Activated CD8-positive, alpha-beta memory T cell treated with anti-CD3 and anti-CD28 coated beads, Interleukin-2, amount 10 ng/mL, durations not matched to agents 7 days and 5 days (primary cell): ENCODE measurements around the gene SSBP3. TPM values are rescaled to one million over a fixed set of nuclear protein-coding genes. Genes with fewer than 3 reads are reported as not detected.

ENCODE experiments used
- ATAC-seq: fragments of 150-1000 bp; cut with Tn5 transposase; one replicate; pipeline ENCODE4 v1.10.0; 2021; ENCODE audit warnings: moderate library complexity
- CTCF ChIA-PET: fragments of 350-600 bp; sonication (Branson Sonifier 250); formaldehyde crosslinking; loops from one replicate; lab custom pipeline; 2021; ENCODE audit warnings: antibody characterized with exemption; lab: Charles Lee
- DNase-seq: peaks from one replicate; pipeline ENCODE4 v3.0.0-alpha.2; 2020
- H3K27ac Mint-ChIP-seq: one replicate; pipeline ENCODE4 v1.8.0; 2021; ENCODE audit warnings: mild to moderate bottlenecking, mixed read lengths
- H3K27me3 Mint-ChIP-seq: one replicate; pipeline ENCODE4 v1.8.0; 2021; ENCODE audit warnings: mixed read lengths
- H3K36me3 Mint-ChIP-seq: one replicate; pipeline ENCODE4 v1.8.0; 2021; ENCODE audit warnings: mild to moderate bottlenecking, mixed read lengths
- H3K4me1 Mint-ChIP-seq: one replicate; pipeline ENCODE4 v1.8.0; 2021; ENCODE audit warnings: mixed read lengths
- H3K4me3 Mint-ChIP-seq: one replicate; pipeline ENCODE4 v1.8.0; 2021; ENCODE audit warnings: mild to moderate bottlenecking, moderate library complexity, mixed read lengths
- H3K9me3 Mint-ChIP-seq: one replicate; pipeline ENCODE4 v1.8.0; 2022; ENCODE audit warnings: low read depth, mixed read lengths
- total RNA-seq, 2 experiments: library from RNA; stranded (reverse); gene quantifications; one replicate each; pipeline ENCODE4 v1.2.3, GENCODE V29; 2021

SSBP3 gene
- total RNA-seq, 2 experiments from 2014 or later = 88.7 to 116 TPM

- Mint-ChIP-seq H3K36me3 (peaks cover 18% of the 10 kb centered on the region), H3K27ac (peak overlapping the region; percentile 81), H3K9me3 (no peaks in the 10 kb centered on the region), H3K4me1 (peaks cover 53% of the 10 kb centered on the region), H3K27me3 (no peaks in the 10 kb centered on the region), H3K4me3 (peak overlapping the region; percentile 89)
- ATAC-seq (peak; percentile 40), DNase-seq (peak; percentile 86)
- CTCF ChIA-PET = interaction anchor here (0.9 to 2.3 kb wide), 6 partner anchors 61 to 92 kb away, joined by 3 to 45 read pairs (median 6); no protein-coding TSS in a partner anchor
Measured at GRCh38 chr1:54407404-54408146, 1.4 kb upstream of the SSBP3 start.

- DNase-seq (no peak), ATAC-seq (no peak)
- H3K27ac Mint-ChIP-seq = peak overlapping the region; percentile 81
- peak overlapping the region; percentile 89 for H3K4me3 Mint-ChIP-seq
- H3K36me3 Mint-ChIP-seq = peaks cover 22% of the 10 kb centered on the region
- no peaks in the 10 kb centered on the region for H3K27me3 Mint-ChIP-seq
- H3K4me1 Mint-ChIP-seq = peaks cover 56% of the 10 kb centered on the region
- H3K9me3 Mint-ChIP-seq = no peaks in the 10 kb centered on the region
- CTCF ChIA-PET = interaction anchor here (0.9 to 2.3 kb wide), 6 partner anchors 62 to 92 kb away, joined by 3 to 45 read pairs (median 6); no protein-coding TSS in a partner anchor
Measured at GRCh38 chr1:54407154-54407403, 885 bp upstream of the SSBP3 start.

GRCh38 chr1:54405898-54406293, 298 bp downstream of the SSBP3 start:
- peaks cover 68% of the 10 kb centered on the region for H3K4me1 Mint-ChIP-seq
- ATAC-seq (no peak), DNase-seq (no peak)
- H3K36me3 Mint-ChIP-seq = peaks cover 34% of the 10 kb centered on the region
- peak overlapping the region; percentile 89 for H3K4me3 Mint-ChIP-seq
- CTCF ChIA-PET = interaction anchor here (2.3 kb wide), 3 partner anchors 80 to 93 kb away, joined by 7 to 45 read pairs (median 34); no protein-coding TSS in a partner anchor
- no peaks in the 10 kb centered on the region for H3K9me3 Mint-ChIP-seq
- no peaks in the 10 kb centered on the region for H3K27me3 Mint-ChIP-seq
- H3K27ac Mint-ChIP-seq = no peak overlapping the region

- Mint-ChIP-seq H3K4me1 (peaks cover 72% of the 10 kb centered on the region), H3K36me3 (peaks cover 40% of the 10 kb centered on the region), H3K27ac (peak overlapping the region; percentile 53), H3K9me3 (no peaks in the 10 kb centered on the region), H3K27me3 (no peaks in the 10 kb centered on the region), H3K4me3 (peak overlapping the region; percentile 82)
- CTCF ChIA-PET = interaction anchor here (0.6 to 2.5 kb wide), 4 partner anchors 64 to 337 kb away, joined by 3 to 21 read pairs (median 4); no protein-coding TSS in a partner anchor
- no peak for ATAC-seq
- DNase-seq = peak; percentile 52
Measured at GRCh38 chr1:54404939-54405897, 976 bp downstream of the SSBP3 start.

- Mint-ChIP-seq H3K9me3 (no peaks in the 10 kb centered on the region), H3K4me3 (peak overlapping the region; percentile 82), H3K4me1 (peaks cover 71% of the 10 kb centered on the region), H3K36me3 (peaks cover 50% of the 10 kb centered on the region), H3K27ac (peak overlapping the region; percentile 58), H3K27me3 (no peaks in the 10 kb centered on the region)
- ATAC-seq (no peak), DNase-seq (no peak)
- CTCF ChIA-PET = interaction anchor here (0.6 to 2.5 kb wide), 5 partner anchors 64 to 336 kb away, joined by 3 to 21 read pairs (median 5); no protein-coding TSS in a partner anchor
Measured at GRCh38 chr1:54404263-54404662, 1.9 kb downstream of the SSBP3 start.

GRCh38 chr1:54403808-54404261, 2.4 kb downstream of the SSBP3 start:
- H3K4me3 Mint-ChIP-seq = peak overlapping the region; percentile 82
- ATAC-seq (no peak), DNase-seq (no peak)
- peak overlapping the region; percentile 58 for H3K27ac Mint-ChIP-seq
- H3K4me1 Mint-ChIP-seq = peaks cover 69% of the 10 kb centered on the region
- H3K36me3 Mint-ChIP-seq = peaks cover 54% of the 10 kb centered on the region
- CTCF ChIA-PET = interaction anchor here (0.6 to 2.5 kb wide), 5 partner anchors 65 to 335 kb away, joined by 3 to 21 read pairs (median 5); no protein-coding TSS in a partner anchor
- H3K9me3 Mint-ChIP-seq = no peaks in the 10 kb centered on the region
- H3K27me3 Mint-ChIP-seq = no peaks in the 10 kb centered on the region

- CTCF ChIA-PET = interaction anchor here (0.6 to 2.5 kb wide), 4 partner anchors 86 to 335 kb away, joined by 3 to 21 read pairs (median 5); no protein-coding TSS in a partner anchor
- no peaks in the 10 kb centered on the region for H3K9me3 Mint-ChIP-seq
- DNase-seq (no peak), ATAC-seq (no peak)
- H3K27ac Mint-ChIP-seq = peak overlapping the region; percentile 18
- H3K4me3 Mint-ChIP-seq = peak overlapping the region; percentile 82
- H3K27me3 Mint-ChIP-seq = no peaks in the 10 kb centered on the region
- H3K36me3 Mint-ChIP-seq = peaks cover 58% of the 10 kb centered on the region
- peaks cover 68% of the 10 kb centered on the region for H3K4me1 Mint-ChIP-seq
Measured at GRCh38 chr1:54403405-54403804, 2.8 kb downstream of the SSBP3 start.

- CTCF ChIA-PET = interaction anchor here (2.1 kb wide), 1 partner anchor 281 kb away, joined by 5 read pairs; no protein-coding TSS in a partner anchor
- Mint-ChIP-seq H3K27me3 (no peaks in the 10 kb centered on the region), H3K4me3 (no peak overlapping the region)
Measured at GRCh38 chr1:54402896-54403295, 3.3 kb downstream of the SSBP3 start.

GRCh38 chr1:54401799-54402198, 4.4 kb downstream of the SSBP3 start:
- CTCF ChIA-PET = interaction anchor here (1.2 kb wide), 1 partner anchor 87 kb away, joined by 3 read pairs; no protein-coding TSS in a partner anchor
- Mint-ChIP-seq H3K4me3 (no peak overlapping the region), H3K27ac (no peak overlapping the region), H3K36me3 (peaks cover 63% of the 10 kb centered on the region), H3K9me3 (no peaks in the 10 kb centered on the region), H3K27me3 (no peaks in the 10 kb centered on the region), H3K4me1 (peaks cover 62% of the 10 kb centered on the region)
- DNase-seq (no peak), ATAC-seq (no peak)

More at GRCh38 chr1:54402896-54403295, 3.3 kb downstream of the SSBP3 start:
- Mint-ChIP-seq H3K9me3 (no peaks in the 10 kb centered on the region), H3K36me3 (peaks cover 63% of the 10 kb centered on the region), H3K4me1 (peaks cover 65% of the 10 kb centered on the region), H3K27ac (no peak overlapping the region)
- no peak for DNase-seq
- no peak for ATAC-seq

GRCh38 chr1:54400329-54400728, 5.9 kb downstream of the SSBP3 start:
- Mint-ChIP-seq H3K27me3 (no peaks in the 10 kb centered on the region), H3K27ac (no peak overlapping the region), H3K9me3 (no peaks in the 10 kb centered on the region), H3K4me1 (peaks cover 62% of the 10 kb centered on the region), H3K4me3 (no peak overlapping the region), H3K36me3 (peaks cover 70% of the 10 kb centered on the region)
- DNase-seq (no peak), ATAC-seq (no peak)
- CTCF ChIA-PET = no interaction called here

- CTCF ChIA-PET = interaction anchor here (0.7 to 1.1 kb wide), 2 partner anchors 68 to 89 kb away, joined by 3 read pairs; no protein-coding TSS in a partner anchor
- Mint-ChIP-seq H3K9me3 (no peaks in the 10 kb centered on the region), H3K27ac (no peak overlapping the region), H3K4me1 (peaks cover 64% of the 10 kb centered on the region), H3K4me3 (no peak overlapping the region), H3K36me3 (peaks cover 75% of the 10 kb centered on the region), H3K27me3 (no peaks in the 10 kb centered on the region)
- DNase-seq (no peak), ATAC-seq (no peak)
Measured at GRCh38 chr1:54399765-54400164, 6.4 kb downstream of the SSBP3 start.

GRCh38 chr1:54398963-54399528, 7.1 kb downstream of the SSBP3 start:
- Mint-ChIP-seq H3K36me3 (peaks cover 71% of the 10 kb centered on the region), H3K27me3 (no peaks in the 10 kb centered on the region), H3K27ac (no peak overlapping the region), H3K4me1 (peaks cover 57% of the 10 kb centered on the region), H3K4me3 (no peak overlapping the region), H3K9me3 (no peaks in the 10 kb centered on the region)
- ATAC-seq = no peak
- CTCF ChIA-PET = interaction anchor here (0.7 to 1.1 kb wide), 2 partner anchors 69 to 90 kb away, joined by 3 read pairs; no protein-coding TSS in a partner anchor
- no peak for DNase-seq
